SHP77 treated with DMSO at 0.1 percent for 48 hours (cell line): ENCODE results near the gene ACER2.
"Not testable (repeated sequence)": the region's sequence is repeated elsewhere in the genome, so short reads cannot be mapped to it uniquely, and the experiment has no call there.

ENCODE experiments used
- DNase-seq: peaks from one replicate; lab custom pipeline; 2025; lab: John Stamatoyannopoulos, UW

ACER2 gene

DNA sequence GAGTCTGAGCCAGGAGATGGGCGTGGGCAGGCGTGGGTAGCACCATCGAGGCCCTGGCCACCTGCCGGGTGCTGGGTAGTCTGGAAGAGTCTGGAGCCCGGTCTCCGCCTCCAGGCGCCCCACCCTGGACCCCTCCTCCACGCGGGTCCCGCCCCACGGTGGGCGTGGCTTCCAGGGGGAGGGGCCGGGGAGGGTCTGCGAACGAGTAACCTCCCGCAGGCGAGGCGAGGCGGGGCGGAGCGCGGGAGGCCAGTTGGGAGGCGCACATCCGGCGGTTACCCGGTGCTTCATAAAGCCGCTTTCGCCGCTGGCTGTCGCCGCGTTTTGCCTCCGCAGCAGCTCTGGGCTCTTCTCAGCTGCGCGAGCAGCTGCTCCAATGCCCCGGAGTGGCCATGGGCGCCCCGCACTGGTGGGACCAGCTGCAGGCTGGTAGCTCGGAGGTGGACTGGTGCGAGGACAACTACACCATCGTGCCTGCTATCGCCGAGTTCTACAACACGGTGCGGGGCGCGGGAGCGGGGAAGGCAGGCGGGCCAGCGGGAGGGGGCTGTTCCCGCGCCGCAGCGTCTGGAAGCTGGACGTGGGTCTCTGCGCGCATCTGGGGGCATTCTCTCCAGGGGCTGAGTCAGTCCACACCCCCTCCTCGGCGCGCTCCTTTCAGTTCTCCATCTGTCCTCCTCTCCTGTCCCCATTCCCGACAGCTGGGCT is at the start of gene ACER2:
Gene ACER2 (plus strand): TSS at position 317 of the 708 bp plus-strand sequence. CDS start 76 bp downstream, at position 393.
- DNase-seq: peak; percentile 31

DNA sequence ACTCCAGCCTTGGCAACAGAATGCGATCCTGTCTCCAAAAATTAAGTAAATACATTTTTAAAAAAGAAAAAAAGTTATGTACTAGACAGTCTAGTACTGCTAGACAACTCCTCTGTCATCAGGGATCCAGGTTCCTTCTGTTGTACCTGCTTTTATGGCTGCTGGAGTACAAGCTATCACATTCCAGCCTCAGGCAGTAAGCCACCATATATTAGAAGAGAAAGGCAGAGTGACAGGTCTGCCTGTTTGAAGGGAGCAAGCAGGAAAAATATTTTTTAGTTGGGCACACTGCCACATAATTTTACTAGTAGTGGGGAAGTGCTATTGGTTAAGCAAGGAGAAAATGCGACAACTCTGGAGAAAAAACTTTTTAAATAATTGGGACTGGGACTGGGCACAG is 39.7 kb upstream of the ACER2 start:
- no peak for DNase-seq

- DNase-seq: no peak
Measured at GRCh38 chr9:19371942-19372341, 36.9 kb upstream of the ACER2 start.

DNA sequence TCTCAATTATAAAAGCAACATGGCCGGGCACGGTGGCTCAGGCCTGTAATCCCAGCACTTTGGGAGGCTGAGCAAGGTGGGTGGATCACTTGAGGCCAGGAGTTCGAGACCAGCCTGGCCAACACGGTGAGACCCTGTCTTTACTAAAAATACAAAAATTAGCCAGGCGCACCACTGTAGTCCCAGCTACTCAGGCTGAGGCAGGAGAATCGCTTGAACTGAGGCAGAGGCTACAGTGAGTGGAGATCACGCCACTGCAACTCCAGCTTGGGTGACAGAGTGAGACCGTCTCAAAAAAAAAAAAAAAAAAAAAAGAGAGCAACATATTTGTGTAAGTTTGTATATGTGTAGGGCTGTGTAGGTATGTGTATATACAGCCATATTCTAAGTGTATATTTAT is 36.2 kb upstream of the ACER2 start:
- no peak for DNase-seq

GRCh38 chr9:19373527-19373926 is 35.3 kb upstream of the ACER2 start:
- DNase-seq: no peak

DNA sequence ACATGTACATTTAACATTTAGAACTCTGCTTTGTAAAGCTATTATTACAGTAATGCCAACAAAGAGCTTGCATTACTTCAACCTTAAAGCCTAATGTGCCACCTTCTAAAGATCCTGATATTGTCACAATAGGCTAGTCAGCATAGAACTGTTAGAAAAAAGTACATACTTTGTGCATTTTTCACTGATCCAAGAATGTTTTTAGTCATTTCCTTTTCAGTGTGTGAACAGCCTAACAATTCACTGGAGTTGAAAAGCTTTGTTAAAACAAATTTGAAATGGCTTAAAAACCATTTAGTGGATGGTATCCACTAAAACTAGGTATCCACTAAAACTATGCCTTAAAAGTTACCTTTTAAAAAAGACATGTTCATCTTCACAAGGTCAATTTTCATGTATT is 33.3 kb upstream of the ACER2 start:
- DNase-seq: no peak

- no peak for DNase-seq
Measured at GRCh38 chr9:19376931-19377330, 31.9 kb upstream of the ACER2 start.

DNA sequence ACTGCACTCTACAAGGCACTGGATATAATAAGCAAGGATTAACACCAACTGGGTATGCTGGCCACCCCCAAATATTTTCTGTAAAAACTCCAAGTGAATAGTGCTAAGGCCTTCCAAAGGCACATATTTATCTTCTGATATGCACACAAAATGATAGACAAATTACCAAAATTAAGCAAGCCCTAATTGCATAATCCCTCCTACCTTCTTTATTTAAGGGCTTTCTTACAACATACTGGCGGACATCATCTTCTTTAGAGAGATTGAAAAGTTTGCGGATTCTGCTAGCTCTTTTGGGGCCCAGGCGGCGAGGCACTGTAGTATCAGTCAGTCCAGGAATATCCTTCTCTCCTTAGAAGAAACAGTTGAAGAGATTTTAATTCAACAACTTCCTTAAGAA is 30.6 kb upstream of the ACER2 start:
- DNase-seq: no peak

DNA sequence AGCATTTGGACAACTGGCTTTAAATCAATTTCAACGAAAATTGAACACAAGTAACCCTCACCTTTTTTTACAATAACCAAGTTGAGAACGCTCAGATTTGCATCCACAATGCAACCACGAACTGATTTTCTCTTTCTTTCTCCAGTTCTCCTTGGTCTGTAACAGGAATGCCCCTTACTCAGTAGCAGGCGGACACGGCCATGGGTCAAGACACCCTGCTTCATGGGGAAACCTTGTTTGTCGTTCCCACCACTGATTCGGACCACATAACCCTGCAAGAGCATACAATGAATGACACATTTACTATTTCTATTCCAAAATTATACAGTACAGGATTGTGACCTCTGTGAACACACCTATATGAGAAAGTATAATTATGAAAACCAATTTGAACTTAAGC is 30.2 kb upstream of the ACER2 start:
- no peak for DNase-seq

DNA sequence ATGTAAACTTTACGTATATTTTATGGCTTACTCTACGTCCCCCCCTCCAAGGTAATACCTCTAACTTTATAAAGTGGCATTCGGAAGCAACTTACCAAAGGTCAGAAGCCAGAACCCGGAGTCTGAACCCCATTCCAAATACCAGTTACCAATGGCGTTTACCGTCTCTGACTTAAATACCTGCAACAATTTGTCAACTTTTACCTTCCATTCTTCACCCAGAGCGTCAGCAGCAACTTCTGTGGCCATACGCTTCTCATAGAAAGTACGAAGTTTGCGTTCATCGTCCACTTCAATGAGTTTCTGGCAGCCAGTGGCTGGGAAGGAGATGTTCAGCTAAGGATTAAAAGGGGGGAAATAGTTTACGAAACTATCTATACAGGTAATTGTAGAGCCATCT is 29.5 kb upstream of the ACER2 start:
- DNase-seq: no peak

- DNase-seq: no peak
Measured at GRCh38 chr9:19379697-19380046, 29.1 kb upstream of the ACER2 start.

GRCh38 chr9:19380826-19381075 is 28.1 kb upstream of the ACER2 start:
- DNase-seq: no peak

DNA sequence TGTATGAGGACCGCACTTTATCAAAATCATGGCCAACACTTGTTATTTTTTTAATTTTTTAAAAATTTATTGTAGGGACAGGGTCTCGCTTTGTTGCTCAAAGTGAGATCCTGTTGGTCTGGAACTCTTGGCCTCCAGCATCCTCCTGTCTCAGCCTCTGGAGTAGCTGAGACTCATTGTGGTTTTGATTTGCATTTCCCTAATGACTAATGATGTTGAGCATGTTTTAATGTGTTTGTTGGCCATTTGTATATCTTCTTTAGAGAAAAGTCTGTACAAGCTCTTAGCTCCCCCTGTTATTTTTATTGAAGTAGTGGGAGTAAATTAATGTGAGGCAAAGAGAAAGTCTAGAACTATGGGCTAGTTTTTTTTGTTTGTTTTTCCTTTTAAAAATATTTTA is 27.2 kb upstream of the ACER2 start:
- DNase-seq: no peak

DNA sequence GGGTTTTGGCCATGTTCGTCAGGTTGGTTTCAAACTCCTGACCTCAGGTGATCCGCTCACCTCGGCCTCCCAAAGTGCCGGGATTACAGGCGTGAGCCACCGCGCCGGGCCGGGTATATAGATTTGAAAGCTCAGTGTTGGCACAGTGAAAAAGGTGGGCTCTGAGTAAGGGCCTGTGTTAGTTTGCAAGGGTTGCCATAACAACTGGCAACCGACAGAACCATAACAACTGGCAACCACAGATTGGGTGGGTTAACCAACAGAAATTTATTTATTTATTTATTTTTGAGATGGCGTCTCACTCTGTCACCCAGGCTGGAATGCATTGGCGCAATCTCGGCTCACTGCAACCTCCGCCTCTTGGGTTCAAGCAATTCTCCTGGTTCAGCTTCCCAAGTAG is 23.6 kb upstream of the ACER2 start:
- DNase-seq: not testable (repeated sequence)

- no peak for DNase-seq
Measured at GRCh38 chr9:19385786-19386501, 22.9 kb upstream of the ACER2 start.

- DNase-seq: no peak
Measured at GRCh38 chr9:19386502-19387044, 22.2 kb upstream of the ACER2 start.

GRCh38 chr9:19387317-19387716 is 21.5 kb upstream of the ACER2 start:
- DNase-seq: no peak

DNA sequence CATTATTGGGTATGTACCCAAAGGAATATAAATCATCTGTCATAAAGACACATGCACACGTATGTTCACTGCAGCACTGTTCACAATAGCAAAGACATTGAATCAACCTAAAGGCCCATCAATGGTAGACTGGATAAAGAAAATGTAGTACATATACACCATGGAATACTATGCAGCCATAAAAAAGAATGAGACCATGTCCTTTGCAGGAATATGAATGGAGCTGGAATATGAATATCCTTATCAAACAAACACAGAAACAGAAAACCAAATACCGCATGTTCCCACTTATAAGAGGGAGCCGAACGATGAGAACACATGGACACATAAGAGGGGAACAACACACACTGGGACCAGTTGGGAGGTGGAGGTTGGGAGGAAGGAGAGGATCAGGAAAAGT is 19.3 kb upstream of the ACER2 start:
- not testable (repeated sequence) for DNase-seq

GRCh38 chr9:19397845-19398244 is 11.0 kb upstream of the ACER2 start:
- no peak for DNase-seq

- not testable (repeated sequence) for DNase-seq
Measured at GRCh38 chr9:19403231-19403630, 5.6 kb upstream of the ACER2 start.

DNA sequence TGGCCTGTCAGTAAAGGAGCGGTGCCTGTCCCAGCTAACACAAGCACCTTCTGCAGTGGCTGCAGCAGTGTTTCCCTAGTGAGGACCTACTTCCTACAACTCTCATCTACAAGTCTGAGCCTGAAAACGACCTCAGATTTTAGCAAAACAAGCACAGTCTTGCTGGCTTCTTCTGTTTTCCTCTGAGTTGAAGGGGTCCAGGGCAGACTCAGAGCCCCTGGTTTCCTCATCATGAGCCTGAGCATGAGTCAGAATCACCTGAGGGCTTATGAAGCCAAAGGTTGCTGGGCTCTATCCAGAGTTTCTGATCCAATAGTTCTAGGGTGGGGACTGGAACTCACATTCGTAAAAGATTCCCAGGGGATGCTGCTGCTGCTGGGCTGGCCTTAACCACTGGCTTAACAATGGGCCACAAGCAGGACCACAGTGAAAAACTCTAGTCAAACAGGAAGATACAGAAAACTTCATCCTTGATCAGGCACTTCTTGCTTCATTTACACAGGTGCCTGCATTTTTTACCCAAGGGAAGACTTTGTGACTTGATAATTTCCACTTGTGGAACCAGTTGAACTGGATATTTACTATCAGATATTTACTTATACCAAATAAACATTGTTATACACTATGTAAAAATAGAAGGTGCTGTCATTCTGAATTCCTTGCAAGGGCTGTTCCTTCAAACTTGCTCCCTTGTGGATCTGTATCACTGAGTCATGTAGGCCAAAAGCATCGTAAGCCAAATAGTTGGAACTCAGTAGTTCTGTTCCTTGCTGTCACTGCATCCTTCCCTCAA is 4.3 kb upstream of the ACER2 start:
- DNase-seq: no peak

- DNase-seq: no peak
Measured at GRCh38 chr9:19405771-19406170, 3.0 kb upstream of the ACER2 start.

GRCh38 chr9:19408316-19408692 is 505 bp upstream of the ACER2 start:
- DNase-seq: no peak
